Liver (tissue), 9 donors: ENCODE data around the gene CNTROB. TPM values are rescaled to one million over a fixed set of nuclear protein-coding genes. Genes with fewer than 3 reads are reported as not detected.

ENCODE experiments used
- DNase-seq: peaks from one replicate; pipeline ENCODE4 v3.0.0-alpha.2; 2017; ENCODE audit warnings: low spot score
- H3K27ac ChIP-seq, 2 donors: one replicate each; pipeline ENCODE4 v1.7.0; 2013; ENCODE audit warnings: inconsistent platforms in 2 of 2, low read length in 2 of 2, control low read depth in 1 of 2, low read depth in 1 of 2, mild to moderate bottlenecking in 1 of 2
- H3K27me3 ChIP-seq, 4 donors: one replicate each; pipeline versions ENCODE4 v1.6.1 to v1.7.0; 2013; ENCODE audit warnings: low read length in 3 of 4, inconsistent platforms in 1 of 4, mild to moderate bottlenecking in 1 of 4, moderate library complexity in 1 of 4; ENCODE audit not compliant: control insufficient read depth in 4 of 4, insufficient read depth in 4 of 4
- H3K36me3 ChIP-seq, 4 donors: one replicate each; pipeline versions ENCODE4 v1.6.1 to v1.7.0; 2013; ENCODE audit warnings: low read length in 3 of 4, mild to moderate bottlenecking in 3 of 4, low read depth in 1 of 4, moderate library complexity in 1 of 4; ENCODE audit not compliant: control insufficient read depth in 4 of 4, insufficient read depth in 3 of 4
- H3K4me1 ChIP-seq, 4 donors: one replicate each; pipeline versions ENCODE4 v1.6.1 to v1.7.0; 2013; ENCODE audit warnings: low read length in 3 of 4, mild to moderate bottlenecking in 3 of 4, moderate library complexity in 1 of 4; ENCODE audit not compliant: control insufficient read depth in 4 of 4, insufficient read depth in 4 of 4
- H3K4me3 ChIP-seq, 3 donors: one replicate each; pipeline versions ENCODE4 v1.6.1 to v1.7.0; 2013; ENCODE audit warnings: low read length in 3 of 3, control low read depth in 1 of 3, low read depth in 1 of 3, mild to moderate bottlenecking in 1 of 3
- H3K9ac ChIP-seq, 2 donors: one replicate each; pipeline ENCODE4 v1.7.0; 2013; ENCODE audit warnings: low read length in 2 of 2, mild to moderate bottlenecking in 2 of 2, moderate library complexity in 2 of 2, control low read depth in 1 of 2, low read depth in 1 of 2
- H3K9me3 ChIP-seq, 4 donors: one replicate each; pipeline versions ENCODE4 v1.6.1 to v1.7.0; 2013; ENCODE audit warnings: low read length in 3 of 4; ENCODE audit not compliant: control insufficient read depth in 4 of 4
- FOXA1 ChIP-seq: IDR thresholded peaks from 2 replicates; pipeline ENCODE4 v1.6.1; 2016; ENCODE audit warnings: antibody characterized with exemption
- FOXA2 ChIP-seq: IDR thresholded peaks from 2 replicates; pipeline ENCODE4 v1.6.1; 2016; ENCODE audit warnings: antibody characterized with exemption
- GABPA ChIP-seq, 2 donors: IDR thresholded peaks in 1 of 2; conservative IDR thresholded peaks in 1 of 2; 2 replicates each; pipeline ENCODE4 v1.6.1; 2016; ENCODE audit warnings: antibody characterized with exemption in 2 of 2, mild to moderate bottlenecking in 1 of 2, moderate library complexity in 1 of 2
- HNF4A ChIP-seq, 2 donors: conservative IDR thresholded peaks; 2 replicates each; pipeline ENCODE4 v1.6.1; 2016; ENCODE audit warnings: antibody characterized with exemption in 2 of 2, mild to moderate bottlenecking in 2 of 2
- HNF4G ChIP-seq: IDR thresholded peaks from 2 replicates; pipeline ENCODE4 v1.6.1; 2016; ENCODE audit warnings: antibody characterized with exemption
- JUND ChIP-seq, 2 donors: IDR thresholded peaks; 2 replicates each; pipeline ENCODE4 v1.6.1; 2016; ENCODE audit warnings: antibody characterized with exemption in 2 of 2
- NR2F2 ChIP-seq: IDR thresholded peaks from 2 replicates; pipeline ENCODE4 v1.6.1; 2016; ENCODE audit warnings: antibody characterized with exemption
- RAD21 ChIP-seq, 2 donors: IDR thresholded peaks; 2 replicates each; pipeline ENCODE4 v1.6.1; 2016; ENCODE audit warnings: antibody characterized with exemption in 2 of 2, mild to moderate bottlenecking in 2 of 2
- RXRA ChIP-seq, 2 donors: IDR thresholded peaks; 2 replicates each; pipeline ENCODE4 v1.6.1; 2017 to 2018; ENCODE audit warnings: antibody characterized with exemption in 2 of 2, mild to moderate bottlenecking in 1 of 2
- TAF1 ChIP-seq: conservative IDR thresholded peaks from 2 replicates; pipeline ENCODE4 v1.6.1; 2016; ENCODE audit warnings: antibody characterized with exemption, mild to moderate bottlenecking
- WGBS: extraction: QIAGEN DNeasy Blood & Tissue Kit; methylation state at CpG from one replicate; pipeline ENCODE4 v1.1.7; 2013; 5-methylcytosine and 5-hydroxymethylcytosine counted together
- polyA plus RNA-seq, 2 donors: library from polyadenylated mRNA; stranded (reverse) in 1 of 2; unstranded in 1 of 2; fragments of 200-250 nt in 1 of 2; fragments of >200 nt in 1 of 2; fragmentation: Nextera tagmentation in 1 of 2; extraction: Ambion mirVana in 1 of 2; gene quantifications; one replicate each; pipeline versions ENCODE4 v1.2.1 to v1.2.3, GENCODE V29; 2013 to 2015
- total RNA-seq, 2 donors: library from RNA; depleted of rRNA; stranded (reverse); fragments of >200 nt; gene quantifications; one replicate each; pipeline ENCODE4 v1.2.3, GENCODE V29; 2014
- TF ChIP-seq, protein P1 (sequence below): IDR thresholded peaks from 2 replicates; pipeline ENCODE4 v1.6.1; 2016; ENCODE audit warnings: antibody characterized with exemption
- TF ChIP-seq, protein P2 (sequence below): IDR thresholded peaks from 2 replicates; pipeline ENCODE4 v1.6.1; 2016; ENCODE audit warnings: antibody characterized with exemption
- TF ChIP-seq, protein P3 (sequence below): fragments of 150-350 bp; IDR thresholded peaks from 2 replicates; pipeline ENCODE4 v1.5.1; 2017; ENCODE audit warnings: improper control_type of control experiment, low read depth, low read length; ENCODE audit not compliant: missing input control
- TF ChIP-seq, protein P4 (sequence below): IDR thresholded peaks from 2 replicates; pipeline ENCODE4 v1.6.1; 2016; ENCODE audit warnings: antibody characterized with exemption, mild to moderate bottlenecking
- donor health status: healthy.
- donor health status: healthy.
- donor health status: healthy.
- donor health status: healthy.
- donor health status: healthy.

The CNTROB gene
- total and polyA plus RNA-seq, 4 donors = 2.2 to 12.0 (median 8.6) TPM

DNA sequence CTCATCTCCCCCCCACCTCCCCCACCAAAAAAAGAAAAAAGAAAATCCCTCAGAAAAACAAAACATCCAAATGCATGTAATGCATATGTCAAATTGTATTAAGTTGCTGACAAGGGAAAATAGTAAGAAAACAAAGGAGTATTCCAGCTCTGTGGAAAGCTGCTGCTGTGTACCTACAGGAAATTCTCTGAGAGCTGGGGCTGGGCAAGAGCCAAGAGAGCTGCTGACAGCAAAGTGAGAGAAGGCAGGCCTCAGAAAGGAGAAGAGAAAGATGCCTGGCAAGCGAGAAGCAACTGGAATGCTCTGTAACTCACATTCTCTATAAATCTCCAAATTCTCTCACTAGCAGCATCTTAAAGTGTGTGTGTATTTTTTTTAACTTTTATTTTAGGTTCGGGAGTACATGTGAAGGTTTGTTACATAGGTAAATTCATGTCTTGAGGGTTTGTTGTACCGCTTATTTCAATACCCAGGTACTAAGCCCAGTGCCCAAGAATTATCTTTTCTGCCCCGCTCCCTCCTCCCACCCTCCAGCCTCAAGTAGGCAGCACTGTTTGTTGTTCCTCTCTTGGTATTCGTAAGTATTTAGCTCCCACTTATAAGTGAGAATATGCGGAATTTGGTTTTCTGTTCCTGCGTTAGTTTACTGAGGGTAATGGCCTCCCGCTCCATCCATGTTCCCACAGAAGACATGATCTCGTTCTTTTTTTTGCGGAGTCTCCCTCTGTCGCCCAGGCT lies 24.4 kb downstream of the CNTROB start:
- no peak for TF ChIP-seq HNF4A (conservative IDR thresholded peaks at IDR 0.05)
- no peak for TF ChIP-seq GABPA (IDR thresholded peaks at IDR 0.05 in 1 of 2, conservative IDR thresholded peaks at IDR 0.05 in 1 of 2)
- TF ChIP-seq, protein P1, sequence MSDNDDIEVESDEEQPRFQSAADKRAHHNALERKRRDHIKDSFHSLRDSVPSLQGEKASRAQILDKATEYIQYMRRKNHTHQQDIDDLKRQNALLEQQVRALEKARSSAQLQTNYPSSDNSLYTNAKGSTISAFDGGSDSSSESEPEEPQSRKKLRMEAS = no peak
- TF ChIP-seq TAF1 = no peak
- no peak for TF ChIP-seq JUND (IDR thresholded peaks at IDR 0.05)
- no peak for TF ChIP-seq FOXA1
- TF ChIP-seq, protein P2, sequence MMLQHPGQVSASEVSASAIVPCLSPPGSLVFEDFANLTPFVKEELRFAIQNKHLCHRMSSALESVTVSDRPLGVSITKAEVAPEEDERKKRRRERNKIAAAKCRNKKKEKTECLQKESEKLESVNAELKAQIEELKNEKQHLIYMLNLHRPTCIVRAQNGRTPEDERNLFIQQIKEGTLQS = no peak
- no peak for TF ChIP-seq NR2F2
- no peak for TF ChIP-seq HNF4G
- no peak for TF ChIP-seq FOXA2
- no peak for TF ChIP-seq RXRA (IDR thresholded peaks at IDR 0.05)
- H3K27ac ChIP-seq = no peak overlapping the region
- H3K4me1 ChIP-seq = no peaks in the 10 kb centered on the region
- no peaks in the 10 kb centered on the region for H3K9me3 ChIP-seq
- H3K9ac ChIP-seq = no peak overlapping the region
- H3K36me3 ChIP-seq = no peaks in the 10 kb centered on the region
- WGBS = 73% methylated on average over 11 of the region's 11 CpGs
- DNase-seq = no peak
- H3K27me3 ChIP-seq = no peaks in the 10 kb centered on the region
- no peak overlapping the region for H3K4me3 ChIP-seq

DNA sequence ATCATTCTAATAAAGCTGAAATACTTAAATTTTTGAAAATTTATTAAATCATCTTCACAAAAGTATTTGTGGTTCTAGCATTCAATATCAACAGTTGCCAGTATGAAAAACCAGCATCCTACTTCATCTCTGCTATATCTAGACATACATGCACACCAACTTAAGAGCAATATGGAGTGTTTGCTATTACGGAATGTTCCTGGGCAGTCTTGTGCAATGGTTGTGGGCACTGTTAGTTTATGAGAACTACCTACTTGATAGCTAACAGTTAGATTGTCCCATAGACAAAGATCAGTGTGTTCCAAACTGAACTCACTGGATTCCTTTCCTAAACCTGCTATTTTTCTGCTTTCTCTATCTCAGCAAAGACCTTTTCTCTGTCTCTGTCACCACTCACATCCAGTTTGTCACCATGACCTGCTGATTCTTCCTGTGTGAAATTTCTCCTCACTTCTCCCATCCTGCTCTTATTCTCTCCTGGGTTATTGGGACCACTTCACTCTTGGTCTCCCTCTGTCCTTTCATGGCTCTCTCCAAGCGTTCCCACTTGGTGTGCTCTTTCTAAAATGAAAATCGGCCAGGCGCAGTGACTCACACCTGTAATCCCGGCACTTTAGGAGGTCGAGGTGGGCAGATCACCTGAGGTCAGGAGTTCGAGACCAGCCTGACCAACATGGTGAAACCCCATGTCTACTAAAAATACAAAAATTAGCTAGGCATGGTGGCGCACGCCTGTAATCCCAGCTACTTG lies 27.7 kb downstream of the CNTROB start:
- H3K27ac ChIP-seq = no peak overlapping the region
- DNase-seq = no peak
- no peak overlapping the region for H3K9ac ChIP-seq
- H3K27me3 ChIP-seq = no peaks in the 10 kb centered on the region
- no peaks in the 10 kb centered on the region for H3K36me3 ChIP-seq
- WGBS = 87% methylated on average over 9 of the region's 9 CpGs
- TF ChIP-seq HNF4A (conservative IDR thresholded peaks at IDR 0.05) (no peak), RAD21 (IDR thresholded peaks at IDR 0.05) (no peak), JUND (IDR thresholded peaks at IDR 0.05) (no peak), FOXA2 (no peak), TAF1 (no peak), NR2F2 (no peak), RXRA (IDR thresholded peaks at IDR 0.05) (no peak)
- TF ChIP-seq, protein P1 = no peak
- TF ChIP-seq, protein P3, sequence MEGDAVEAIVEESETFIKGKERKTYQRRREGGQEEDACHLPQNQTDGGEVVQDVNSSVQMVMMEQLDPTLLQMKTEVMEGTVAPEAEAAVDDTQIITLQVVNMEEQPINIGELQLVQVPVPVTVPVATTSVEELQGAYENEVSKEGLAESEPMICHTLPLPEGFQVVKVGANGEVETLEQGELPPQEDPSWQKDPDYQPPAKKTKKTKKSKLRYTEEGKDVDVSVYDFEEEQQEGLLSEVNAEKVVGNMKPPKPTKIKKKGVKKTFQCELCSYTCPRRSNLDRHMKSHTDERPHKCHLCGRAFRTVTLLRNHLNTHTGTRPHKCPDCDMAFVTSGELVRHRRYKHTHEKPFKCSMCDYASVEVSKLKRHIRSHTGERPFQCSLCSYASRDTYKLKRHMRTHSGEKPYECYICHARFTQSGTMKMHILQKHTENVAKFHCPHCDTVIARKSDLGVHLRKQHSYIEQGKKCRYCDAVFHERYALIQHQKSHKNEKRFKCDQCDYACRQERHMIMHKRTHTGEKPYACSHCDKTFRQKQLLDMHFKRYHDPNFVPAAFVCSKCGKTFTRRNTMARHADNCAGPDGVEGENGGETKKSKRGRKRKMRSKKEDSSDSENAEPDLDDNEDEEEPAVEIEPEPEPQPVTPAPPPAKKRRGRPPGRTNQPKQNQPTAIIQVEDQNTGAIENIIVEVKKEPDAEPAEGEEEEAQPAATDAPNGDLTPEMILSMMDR = no peak
- TF ChIP-seq, protein P2 = no peak
- H3K4me3 ChIP-seq = no peak overlapping the region
- H3K9me3 ChIP-seq = no peaks in the 10 kb centered on the region
- no peaks in the 10 kb centered on the region for H3K4me1 ChIP-seq

DNA sequence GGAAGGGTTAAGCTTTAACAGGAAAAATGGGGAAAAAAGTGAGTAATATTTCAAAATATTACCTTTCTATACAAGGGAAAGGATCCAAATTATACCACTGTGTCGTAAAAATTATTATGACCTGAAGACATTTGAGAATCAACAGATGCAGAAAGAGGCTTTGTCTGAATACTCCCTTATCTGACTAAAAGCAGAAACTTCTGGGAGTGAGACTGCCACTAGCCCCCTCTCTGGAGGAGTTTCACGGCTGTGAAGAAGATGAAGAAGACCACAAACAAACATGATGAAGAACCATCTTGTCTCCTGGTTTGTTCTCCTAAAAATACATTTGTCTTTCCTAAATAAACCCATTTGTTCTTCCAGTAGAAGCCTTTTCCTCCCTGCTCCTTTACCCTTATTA lies 29.4 kb downstream of the CNTROB start:
- Histone ChIP-seq H3K9ac (no peak overlapping the region), H3K9me3 (no peaks in the 10 kb centered on the region), H3K27me3 (no peaks in the 10 kb centered on the region), H3K4me1 (no peaks in the 10 kb centered on the region), H3K27ac (no peak overlapping the region), H3K36me3 (no peaks in the 10 kb centered on the region), H3K4me3 (no peak overlapping the region)
- no peak for DNase-seq
- WGBS = 47% methylated on average over 2 of the region's 2 CpGs
- TF ChIP-seq, protein P4, sequence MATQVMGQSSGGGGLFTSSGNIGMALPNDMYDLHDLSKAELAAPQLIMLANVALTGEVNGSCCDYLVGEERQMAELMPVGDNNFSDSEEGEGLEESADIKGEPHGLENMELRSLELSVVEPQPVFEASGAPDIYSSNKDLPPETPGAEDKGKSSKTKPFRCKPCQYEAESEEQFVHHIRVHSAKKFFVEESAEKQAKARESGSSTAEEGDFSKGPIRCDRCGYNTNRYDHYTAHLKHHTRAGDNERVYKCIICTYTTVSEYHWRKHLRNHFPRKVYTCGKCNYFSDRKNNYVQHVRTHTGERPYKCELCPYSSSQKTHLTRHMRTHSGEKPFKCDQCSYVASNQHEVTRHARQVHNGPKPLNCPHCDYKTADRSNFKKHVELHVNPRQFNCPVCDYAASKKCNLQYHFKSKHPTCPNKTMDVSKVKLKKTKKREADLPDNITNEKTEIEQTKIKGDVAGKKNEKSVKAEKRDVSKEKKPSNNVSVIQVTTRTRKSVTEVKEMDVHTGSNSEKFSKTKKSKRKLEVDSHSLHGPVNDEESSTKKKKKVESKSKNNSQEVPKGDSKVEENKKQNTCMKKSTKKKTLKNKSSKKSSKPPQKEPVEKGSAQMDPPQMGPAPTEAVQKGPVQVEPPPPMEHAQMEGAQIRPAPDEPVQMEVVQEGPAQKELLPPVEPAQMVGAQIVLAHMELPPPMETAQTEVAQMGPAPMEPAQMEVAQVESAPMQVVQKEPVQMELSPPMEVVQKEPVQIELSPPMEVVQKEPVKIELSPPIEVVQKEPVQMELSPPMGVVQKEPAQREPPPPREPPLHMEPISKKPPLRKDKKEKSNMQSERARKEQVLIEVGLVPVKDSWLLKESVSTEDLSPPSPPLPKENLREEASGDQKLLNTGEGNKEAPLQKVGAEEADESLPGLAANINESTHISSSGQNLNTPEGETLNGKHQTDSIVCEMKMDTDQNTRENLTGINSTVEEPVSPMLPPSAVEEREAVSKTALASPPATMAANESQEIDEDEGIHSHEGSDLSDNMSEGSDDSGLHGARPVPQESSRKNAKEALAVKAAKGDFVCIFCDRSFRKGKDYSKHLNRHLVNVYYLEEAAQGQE = no peak
- TF ChIP-seq TAF1 = no peak
